H1 (cell line): ENCODE data around the gene SPOCK1. TPM values are rescaled to one million over a fixed set of nuclear protein-coding genes. Genes with fewer than 3 reads are reported as not detected.

Experiments
- CBX5 ChIP-seq: fragments of 300-800, 300-1000 bp; sonication (generic); IDR thresholded peaks from 2 replicates; pipeline ENCODE4 v1.7.1; 2016; ENCODE audit warnings: antibody characterized with exemption, low read length, low read depth
- CEBPB ChIP-seq: IDR thresholded peaks from 2 replicates; pipeline ENCODE4 v1.6.1; 2012; ENCODE audit warnings: low read depth, low read length
- CHD2 ChIP-seq: IDR thresholded peaks from 2 replicates; pipeline ENCODE4 v1.6.1; 2012; ENCODE audit warnings: low read length, improper control_type of control experiment
- CHD7 ChIP-seq: fragments of 300-600 bp; sonication (generic); IDR thresholded peaks from 2 replicates; pipeline ENCODE4 v1.7.1; 2012; ENCODE audit warnings: low read length, moderate library complexity, mild to moderate bottlenecking, inconsistent platforms; ENCODE audit not compliant: insufficient replicate concordance
- EZH2 ChIP-seq: fragments of 200-600 bp; sonication (generic); IDR thresholded peaks from 2 replicates; pipeline ENCODE4 v1.7.1; 2012; ENCODE audit warnings: low read depth, mild to moderate bottlenecking, moderate library complexity, low read length, inconsistent platforms; ENCODE audit not compliant: severe bottlenecking
- HDAC2 ChIP-seq, 2 experiments: fragments of 300-600 bp in 1 of 2; sonication (generic) in 1 of 2; IDR thresholded peaks; 2 replicates each; pipeline ENCODE4 v1.6.1; 2011 to 2012; ENCODE audit warnings: low read depth in 2 of 2, low read length in 2 of 2, mild to moderate bottlenecking in 2 of 2, moderate library complexity in 2 of 2, borderline replicate concordance in 1 of 2, inconsistent platforms in 1 of 2
- KDM5A ChIP-seq: fragments of 200-600 bp; IDR thresholded peaks from 2 replicates; pipeline ENCODE4 v1.7.1; 2012; ENCODE audit warnings: mild to moderate bottlenecking, low read length, inconsistent platforms, mixed read lengths
- MAFK ChIP-seq: IDR thresholded peaks from 2 replicates; pipeline ENCODE4 v1.6.1; 2012; ENCODE audit warnings: low read depth, mild to moderate bottlenecking, improper control_type of control experiment, low read length
- RNF2 ChIP-seq: fragments of 200-900, 300-1000 bp; sonication (generic); IDR thresholded peaks from 2 replicates; pipeline ENCODE4 v1.7.1; 2016; ENCODE audit warnings: borderline replicate concordance, low read depth, mild to moderate bottlenecking, antibody characterized with exemption, low read length; ENCODE audit not compliant: poor library complexity, severe bottlenecking; ENCODE audit errors: missing control alignments
- SIRT6 ChIP-seq: IDR thresholded peaks from one replicate; pipeline ENCODE4 v1.7.1; 2012; ENCODE audit warnings: low read length, inconsistent platforms
- SUZ12 ChIP-seq: fragments of 200-600 bp; sonication (generic); IDR thresholded peaks from 2 replicates; pipeline ENCODE4 v1.6.1; 2012; ENCODE audit warnings: mild to moderate bottlenecking, inconsistent platforms, low read length, moderate library complexity, mixed read lengths
- polyA plus RNA-seq, 7 experiments: library from polyadenylated mRNA; depleted of rRNA in 3 of 7; stranded (reverse) in 5 of 7; unstranded in 2 of 7; fragments of >200 nt in 5 of 7; fragments of 200-250 nt in 2 of 7; gene quantifications; 1 replicate in 5 of 7; 2 replicates in 1 of 7; 4 replicates in 1 of 7; pipeline versions ENCODE4 v1.2.1 to v1.2.3, GENCODE V29; 2011 to 2013; ENCODE audit warnings: missing spikeins in 2 of 7, mixed read lengths in 2 of 7
- total RNA-seq: library from RNA; stranded (reverse); fragmentation: NEBNext Ultra II Directional; extraction: Animal tissue kit (Norgen Biotek cat#: 25700); gene quantifications from 2 replicates; pipeline ENCODE4 v1.2.1, GENCODE V29; 2021
- TF ChIP-seq, protein P1 (sequence below): IDR thresholded peaks from 2 replicates; pipeline ENCODE4 v1.6.1; 2012; ENCODE audit warnings: inconsistent platforms

SPOCK1 gene
- total and polyA plus RNA-seq, 2 of the 8 experiments (the other 6 are each of a cell fraction or from before 2014, with no cell fraction given): 6.9 to 18.1 TPM

DNA sequence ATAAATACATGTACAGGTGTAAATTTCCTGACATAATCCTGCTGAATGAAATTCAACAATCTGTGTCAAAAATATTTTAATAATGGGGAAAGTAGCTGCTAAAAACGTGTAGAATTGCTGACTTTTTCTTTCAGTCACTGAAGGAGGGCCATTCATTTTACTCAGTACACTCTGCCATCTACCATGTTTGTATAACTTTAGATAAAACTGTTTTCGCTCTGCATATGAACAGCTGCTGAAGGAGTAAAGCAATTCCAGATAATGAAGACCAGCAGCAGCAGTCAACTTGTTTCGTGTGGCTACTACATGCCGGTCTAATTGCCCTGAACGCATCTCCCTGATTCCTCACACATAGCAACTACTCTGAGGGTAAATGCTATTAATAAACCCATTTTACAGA lies 380.5 kb downstream of the SPOCK1 start (continued):
- no peak for TF ChIP-seq CHD7
- TF ChIP-seq SUZ12: no peak
- TF ChIP-seq, protein P1, sequence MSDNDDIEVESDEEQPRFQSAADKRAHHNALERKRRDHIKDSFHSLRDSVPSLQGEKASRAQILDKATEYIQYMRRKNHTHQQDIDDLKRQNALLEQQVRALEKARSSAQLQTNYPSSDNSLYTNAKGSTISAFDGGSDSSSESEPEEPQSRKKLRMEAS: no peak
- TF ChIP-seq EZH2: no peak
- no peak for TF ChIP-seq CEBPB
- TF ChIP-seq CHD2: no peak
- TF ChIP-seq RNF2: no peak
- no peak for TF ChIP-seq CBX5
- no peak for TF ChIP-seq HDAC2 (IDR thresholded peaks at IDR 0.05; ENCODE audit: borderline replicate concordance in 1 of 2, low read depth in 2 of 2, low read length in 2 of 2)
- TF ChIP-seq KDM5A: no peak
- TF ChIP-seq MAFK: no peak
- TF ChIP-seq SIRT6: no peak
